Stimulated activated CD8-positive, alpha-beta memory T cell treated with anti-CD3 and anti-CD28 coated beads, Interleukin-4, amount 100 ng/mL, for 4 hours (primary cell): ENCODE data around the gene PHF20.
A peak's percentile ranks its signal among the peaks of the same experiment; 100 is the strongest.
"Not testable (repeated sequence)": the region's sequence is repeated elsewhere in the genome, so short reads cannot be mapped to it uniquely, and the experiment has no call there.

ENCODE experiments used
- DNase-seq, 2 donors: peaks; one replicate each; pipeline ENCODE4 v3.0.0-alpha.2; 2020; ENCODE audit warnings: low read depth in 2 of 2, low spot score in 1 of 2

Gene PHF20

DNA sequence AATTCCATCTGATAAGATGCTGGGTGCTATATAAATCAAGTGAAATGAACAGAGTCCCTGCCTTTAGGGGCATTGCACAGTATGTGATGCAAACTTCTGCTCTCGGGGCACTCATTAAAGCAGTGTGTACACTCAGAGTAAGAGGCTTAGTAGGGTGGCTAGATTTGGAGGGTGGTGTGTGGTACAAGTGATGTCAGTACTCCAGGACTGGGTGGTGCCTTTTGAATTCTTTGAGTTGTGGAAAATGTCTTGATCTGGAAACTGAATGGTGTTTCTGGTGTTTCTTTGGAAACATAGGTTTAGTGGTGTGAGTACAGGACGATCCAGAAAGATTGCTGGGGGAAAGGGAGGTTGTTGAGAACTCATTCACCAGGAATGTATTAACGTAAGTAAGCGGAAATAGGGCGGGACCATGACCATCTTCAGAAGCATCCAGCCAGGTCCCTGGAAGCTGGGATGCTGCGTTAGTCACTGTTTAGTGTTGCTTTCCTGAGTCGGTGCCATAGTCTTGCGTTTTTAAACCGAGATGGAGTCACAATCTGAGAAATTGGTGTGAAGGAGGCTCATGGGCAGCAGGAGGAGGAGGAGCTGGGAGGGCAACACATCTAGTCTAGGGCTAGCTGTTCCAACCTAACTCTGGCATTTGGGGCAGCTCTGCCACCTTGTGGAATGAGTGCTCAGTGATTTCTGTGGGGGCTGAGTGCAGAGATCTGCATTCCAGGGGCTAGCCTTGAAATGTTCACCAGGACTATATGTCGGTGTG, 112.1 kb downstream of the PHF20 start:
- DNase-seq: peak; percentile 15 to 17

DNA sequence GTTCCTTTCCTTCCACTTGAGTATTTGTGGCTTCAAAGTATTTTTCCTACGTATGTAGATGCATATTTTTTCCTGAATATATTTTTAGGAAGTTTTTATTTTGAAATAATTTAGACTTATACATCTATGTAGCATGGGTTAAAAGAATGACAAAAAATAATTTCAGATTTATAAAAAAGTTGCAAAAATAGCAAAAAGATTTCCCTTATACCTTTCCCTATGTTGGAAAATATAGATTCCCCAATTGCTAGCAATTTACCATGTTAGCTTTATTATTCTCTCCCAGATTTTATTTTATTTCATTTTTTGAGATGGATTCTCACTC, 112.7 kb downstream of the PHF20 start:
- DNase-seq: no peak

DNA sequence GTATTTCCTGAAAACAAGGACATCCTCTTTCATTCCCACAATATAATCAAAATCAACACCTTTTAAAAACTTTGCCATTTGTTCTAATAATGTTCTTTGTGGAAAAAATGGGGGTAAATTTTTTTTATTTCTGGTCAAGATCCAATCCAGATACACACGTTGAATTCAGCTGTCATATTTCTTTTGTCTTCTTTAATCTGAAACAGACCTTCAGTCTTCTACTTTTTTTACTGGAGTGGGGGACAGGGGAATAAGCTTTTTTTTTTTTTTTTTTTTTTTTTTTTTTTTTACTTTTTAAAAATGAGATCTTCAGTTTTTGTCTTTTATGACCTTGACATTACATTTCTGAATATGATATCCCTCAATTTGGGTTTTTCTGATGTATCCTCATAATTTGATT, 113.4 kb downstream of the PHF20 start:
- DNase-seq: no peak

DNA sequence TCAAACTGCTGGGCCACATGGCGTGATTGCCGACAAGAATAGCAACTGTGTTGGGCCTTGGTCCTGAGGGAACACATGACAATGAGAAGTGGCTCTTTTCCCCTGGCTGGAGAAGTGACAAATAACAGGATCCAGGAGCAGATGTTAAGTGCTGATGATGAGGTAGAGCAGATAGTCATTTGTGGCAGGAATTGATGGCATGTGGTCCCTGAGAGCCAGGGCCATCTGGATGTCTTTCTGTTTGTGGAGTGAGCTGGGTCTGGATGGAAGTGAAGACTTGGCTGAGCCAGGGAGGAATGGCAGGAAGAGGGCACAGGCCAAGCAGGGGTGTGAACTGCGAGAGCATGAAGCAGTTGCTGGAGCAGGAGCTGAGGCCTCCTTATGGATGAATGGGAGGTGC, 114.7 kb downstream of the PHF20 start:
- no peak for DNase-seq

DNA sequence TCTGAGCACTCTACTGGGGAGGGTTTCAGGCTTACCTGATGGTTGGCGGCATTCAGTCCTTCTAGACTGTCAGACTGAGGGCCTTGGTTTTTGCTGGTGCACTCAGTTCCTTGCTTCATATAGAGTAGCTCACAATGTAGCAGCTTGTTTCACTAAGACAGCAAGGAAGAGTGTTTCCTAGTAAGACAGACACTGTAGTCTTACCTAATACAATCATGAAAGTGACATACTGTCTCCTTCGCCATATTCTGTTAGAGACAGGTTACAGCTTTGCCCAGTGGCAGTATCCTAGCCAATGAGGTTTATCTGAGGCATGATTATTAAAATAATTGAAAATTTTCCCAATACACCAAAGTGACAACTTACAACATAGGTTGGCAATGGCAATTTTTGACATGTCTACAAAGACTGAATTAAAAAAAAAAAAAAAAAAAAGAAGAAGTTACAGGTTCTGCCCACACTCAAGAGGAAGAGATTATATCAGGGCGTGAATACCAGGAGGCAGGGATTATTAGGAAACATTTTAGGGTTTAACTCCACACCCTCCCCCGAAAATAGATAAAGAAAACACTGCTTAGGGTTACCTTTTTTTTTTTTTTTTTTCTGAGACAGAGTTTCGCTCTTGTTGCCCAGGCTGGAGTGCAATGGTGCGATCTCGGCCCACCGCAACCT, 115.7 kb downstream of the PHF20 start:
- DNase-seq: no peak

DNA sequence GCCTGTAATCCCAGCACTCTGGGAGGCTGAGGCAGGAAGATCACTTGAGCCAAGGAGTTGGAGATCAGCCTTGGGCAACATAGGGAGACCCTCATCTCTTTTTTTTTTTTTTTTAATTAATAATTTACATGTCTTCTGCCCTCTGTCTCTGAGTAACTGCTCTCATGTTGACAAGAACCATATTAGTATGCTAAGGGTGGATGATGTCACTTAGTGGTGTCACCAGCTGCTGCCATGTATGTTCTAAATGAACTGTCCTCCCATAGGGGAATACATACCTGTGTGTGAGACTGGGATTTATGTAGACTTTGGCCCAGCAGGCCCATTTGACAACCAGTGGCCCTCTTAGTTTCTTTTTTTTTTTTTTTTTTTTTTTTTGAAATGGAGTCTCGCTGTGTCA, 116.8 kb downstream of the PHF20 start:
- no peak for DNase-seq

DNA sequence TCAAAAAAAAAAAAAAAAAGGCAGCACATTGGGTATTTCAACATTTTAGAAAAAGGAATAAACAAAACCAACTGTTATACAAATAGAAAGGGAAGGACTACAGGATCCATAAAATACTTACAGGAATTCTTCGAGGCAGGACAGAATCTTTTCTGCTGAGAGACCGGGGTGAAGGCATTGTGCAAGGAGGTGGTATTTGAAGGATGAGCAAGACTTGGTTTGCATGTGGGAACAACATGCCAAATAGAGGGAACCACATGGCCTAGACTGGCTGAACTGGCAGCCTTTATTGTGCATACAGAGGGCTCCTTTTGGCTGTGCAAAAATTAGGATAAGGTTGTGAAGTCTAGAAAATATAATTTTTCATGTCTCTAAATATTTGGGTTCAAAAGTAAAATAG, 119.6 kb downstream of the PHF20 start:
- no peak for DNase-seq

DNA sequence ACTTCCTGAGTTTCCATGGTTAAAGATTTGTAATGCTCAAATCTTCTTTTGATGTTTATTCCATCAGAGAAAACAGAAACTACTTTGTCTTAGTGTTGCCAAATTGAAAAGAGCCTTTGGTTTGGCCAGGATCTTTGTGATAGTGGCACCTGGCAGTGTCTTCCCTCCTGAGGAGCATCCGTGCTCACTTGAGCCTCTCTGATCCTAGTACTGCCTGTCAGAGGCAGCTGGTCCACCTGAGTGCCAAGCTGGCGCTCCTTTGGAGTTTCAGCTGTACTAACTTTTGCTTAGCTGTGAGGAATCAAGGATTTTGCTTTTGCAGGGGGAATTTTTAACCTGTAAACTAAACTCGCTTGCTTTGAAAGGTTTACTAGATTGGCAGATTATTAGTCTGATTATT, 121.1 kb downstream of the PHF20 start:
- no peak for DNase-seq

DNA sequence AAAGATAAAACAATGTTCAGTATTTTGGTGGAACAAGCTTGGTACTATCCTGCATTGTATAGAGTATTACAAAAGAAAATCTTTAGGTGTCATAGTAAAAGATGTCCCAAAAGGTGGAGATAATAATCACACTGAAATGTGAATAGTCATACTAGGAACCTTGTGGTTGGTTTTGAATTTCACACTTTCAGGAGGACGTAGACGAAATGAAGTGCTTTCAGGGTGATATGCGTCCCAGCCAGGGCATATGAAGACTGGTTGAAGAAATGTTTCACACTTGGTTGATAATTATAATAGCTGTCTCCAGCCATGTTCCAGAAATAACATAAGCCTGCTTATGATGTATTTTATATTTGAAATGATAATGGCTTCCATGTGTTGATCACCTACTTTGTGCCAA, 122.1 kb downstream of the PHF20 start:
- no peak for DNase-seq

DNA sequence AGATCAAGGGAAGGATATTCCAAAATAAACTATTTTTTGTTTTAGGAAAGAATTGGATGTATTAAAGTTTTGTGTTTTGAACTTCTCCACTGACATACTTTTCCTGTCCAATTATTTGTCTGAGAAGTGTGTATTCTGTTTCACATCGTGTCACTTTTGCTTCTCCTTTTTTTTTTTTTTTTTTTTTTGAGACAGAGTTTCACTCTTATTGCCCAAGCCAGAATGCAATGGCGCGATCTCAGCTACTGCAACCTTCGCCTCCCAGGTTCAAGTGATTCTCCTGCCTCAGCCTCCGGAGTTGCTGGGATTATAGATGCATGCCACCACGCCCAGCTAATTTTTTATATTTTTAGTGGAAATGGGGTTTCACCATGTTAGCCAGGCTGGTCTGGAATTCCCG, 123.7 kb downstream of the PHF20 start:
- not testable (repeated sequence) for DNase-seq

DNA sequence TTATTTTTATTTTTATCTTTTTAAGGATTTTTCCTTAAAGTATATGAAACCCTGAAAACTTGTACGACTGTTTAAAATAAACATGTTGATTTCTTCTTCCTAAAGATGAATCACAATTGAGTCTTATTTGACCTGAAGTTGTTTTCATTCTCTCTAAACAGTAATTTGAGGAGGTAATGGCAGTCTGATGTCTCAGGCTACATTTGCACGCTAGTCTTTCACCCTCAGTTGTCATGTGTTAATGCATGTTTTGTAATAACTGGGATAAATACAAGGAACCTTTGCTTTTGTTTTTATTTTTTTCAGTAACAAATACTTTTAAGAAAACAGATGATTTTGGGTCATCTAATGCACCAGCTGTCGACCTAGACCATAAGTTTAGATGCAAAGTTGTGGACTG, 127.2 kb downstream of the PHF20 start:
- no peak for DNase-seq

DNA sequence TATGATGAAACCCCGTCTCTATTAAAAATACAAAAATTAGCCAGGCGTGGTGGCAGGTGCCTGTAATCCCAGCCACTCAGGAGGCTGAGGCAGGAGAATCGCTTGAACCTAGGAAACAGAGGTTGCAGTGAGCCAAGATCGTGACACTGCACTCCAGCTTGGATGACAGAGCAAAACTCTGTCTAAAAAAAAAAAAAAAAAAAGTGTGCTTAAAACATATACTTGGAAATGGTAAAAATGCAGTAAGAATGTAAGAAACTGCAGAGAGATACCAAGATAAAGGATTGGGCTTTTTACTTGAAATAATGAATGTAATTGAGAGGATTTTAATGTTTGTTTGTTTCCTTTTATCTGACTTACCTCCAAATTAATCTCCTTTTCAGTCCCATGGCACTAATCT, 129.4 kb downstream of the PHF20 start:
- not testable (repeated sequence) for DNase-seq

DNA sequence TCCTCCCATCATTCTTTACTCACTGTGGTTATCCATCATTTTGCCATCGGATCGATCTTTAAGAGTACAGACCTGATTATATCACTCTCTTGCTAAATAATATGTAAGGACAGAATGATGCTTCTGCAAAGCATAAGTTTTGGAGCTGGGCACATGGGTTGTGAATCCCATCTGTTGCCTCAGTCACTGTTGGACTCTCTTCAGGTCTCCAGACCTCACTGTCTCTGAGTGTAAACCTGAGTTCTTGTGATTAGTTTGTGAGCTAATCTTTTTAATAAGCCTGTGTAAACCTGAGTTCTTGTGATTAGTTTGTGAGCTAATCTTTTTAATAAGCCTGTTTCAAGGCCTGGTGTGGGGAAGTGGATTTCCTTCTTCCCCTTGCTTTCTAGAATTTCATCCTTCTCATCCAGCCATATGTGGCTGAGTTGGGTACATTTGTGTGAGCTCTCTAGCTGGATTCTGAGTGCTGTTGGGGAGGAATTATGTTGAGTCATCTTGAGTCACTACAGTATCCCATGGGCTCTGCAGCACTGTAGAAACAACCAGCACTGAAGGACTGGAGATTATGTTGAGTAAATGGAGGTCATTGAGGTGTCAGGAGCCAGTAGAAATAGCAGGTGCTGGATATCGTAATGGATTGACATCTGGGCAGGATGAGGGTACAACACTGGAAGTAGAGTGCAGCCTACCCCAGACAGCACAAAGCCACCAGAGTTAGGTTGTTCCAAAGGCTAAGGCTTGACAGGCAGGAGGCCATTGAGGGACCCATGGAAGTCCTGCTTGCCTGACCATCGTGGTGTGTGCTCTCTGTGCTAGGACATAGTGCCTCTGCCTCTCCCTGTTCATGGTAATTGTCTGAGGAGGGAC, 130.1 kb downstream of the PHF20 start:
- no peak for DNase-seq

DNA sequence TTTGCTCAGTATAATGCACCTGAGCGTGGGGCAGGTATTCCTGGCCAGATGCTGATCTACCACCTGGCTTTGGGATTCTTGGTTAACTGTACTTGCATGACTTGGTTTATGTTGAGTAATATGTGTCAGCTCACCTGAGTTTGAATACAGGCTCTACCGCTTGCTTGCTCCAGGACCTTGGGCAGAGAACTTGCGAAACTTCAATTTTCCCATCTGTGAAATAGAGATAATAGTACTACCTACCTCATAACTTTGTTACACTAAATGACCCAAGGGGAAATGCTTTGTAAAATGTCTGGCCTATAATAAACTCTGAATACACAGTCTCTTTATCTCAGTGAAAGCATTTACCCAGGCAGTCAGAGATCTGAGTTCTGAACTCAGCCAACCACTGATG, 130.7 kb downstream of the PHF20 start:
- no peak for DNase-seq

DNA sequence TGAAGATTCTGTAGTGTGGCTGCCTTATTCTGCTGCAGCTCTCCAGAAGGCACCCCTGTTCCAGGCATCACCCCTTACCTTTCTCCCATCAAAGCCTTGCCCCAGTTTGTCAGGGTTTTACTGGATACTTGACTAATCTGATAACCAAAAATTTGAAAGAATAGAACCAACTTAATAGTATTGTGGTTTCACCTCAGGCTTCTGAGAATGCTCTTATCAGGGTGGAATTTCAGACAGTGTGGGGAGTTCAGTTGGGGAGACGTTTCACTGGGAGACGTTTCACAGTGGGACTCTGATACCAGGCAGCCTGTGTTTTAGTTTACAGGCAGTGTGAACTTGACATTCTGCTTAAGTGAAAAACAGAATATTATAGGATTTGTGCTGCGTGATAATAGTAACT, 132.0 kb downstream of the PHF20 start:
- DNase-seq: no peak

DNA sequence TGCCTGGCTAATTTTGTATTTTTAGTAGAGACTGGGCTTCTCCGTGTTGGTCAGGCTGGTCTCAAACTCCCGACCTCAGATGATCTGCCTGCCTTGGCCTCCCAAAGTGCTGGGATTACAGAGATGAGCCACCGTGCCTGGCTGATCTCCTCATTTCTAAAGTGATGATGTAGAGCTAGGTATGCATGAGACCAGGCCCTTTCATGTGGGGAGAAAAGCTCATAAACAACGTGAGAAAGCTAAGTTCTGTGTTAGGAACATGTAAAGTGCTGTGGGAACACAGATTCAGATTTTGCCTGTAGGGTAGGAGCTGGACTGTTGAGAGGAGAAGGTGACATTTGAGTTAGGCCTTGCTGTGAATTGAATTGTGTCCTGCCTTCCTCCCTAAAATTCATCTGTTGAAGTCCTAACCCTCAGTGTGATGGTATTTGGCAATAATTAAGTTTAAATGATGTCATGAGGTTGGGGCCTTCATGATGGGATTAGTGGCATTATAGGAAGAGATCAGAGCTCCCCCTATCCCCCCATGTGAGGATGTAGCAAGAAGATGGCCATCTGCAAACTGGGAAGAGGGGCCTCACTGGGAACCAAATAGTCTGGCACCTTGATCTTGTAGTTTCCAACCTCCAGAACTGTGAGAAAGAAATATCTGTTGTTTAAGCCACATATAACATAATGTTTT, 133.3 kb downstream of the PHF20 start:
- no peak for DNase-seq

DNA sequence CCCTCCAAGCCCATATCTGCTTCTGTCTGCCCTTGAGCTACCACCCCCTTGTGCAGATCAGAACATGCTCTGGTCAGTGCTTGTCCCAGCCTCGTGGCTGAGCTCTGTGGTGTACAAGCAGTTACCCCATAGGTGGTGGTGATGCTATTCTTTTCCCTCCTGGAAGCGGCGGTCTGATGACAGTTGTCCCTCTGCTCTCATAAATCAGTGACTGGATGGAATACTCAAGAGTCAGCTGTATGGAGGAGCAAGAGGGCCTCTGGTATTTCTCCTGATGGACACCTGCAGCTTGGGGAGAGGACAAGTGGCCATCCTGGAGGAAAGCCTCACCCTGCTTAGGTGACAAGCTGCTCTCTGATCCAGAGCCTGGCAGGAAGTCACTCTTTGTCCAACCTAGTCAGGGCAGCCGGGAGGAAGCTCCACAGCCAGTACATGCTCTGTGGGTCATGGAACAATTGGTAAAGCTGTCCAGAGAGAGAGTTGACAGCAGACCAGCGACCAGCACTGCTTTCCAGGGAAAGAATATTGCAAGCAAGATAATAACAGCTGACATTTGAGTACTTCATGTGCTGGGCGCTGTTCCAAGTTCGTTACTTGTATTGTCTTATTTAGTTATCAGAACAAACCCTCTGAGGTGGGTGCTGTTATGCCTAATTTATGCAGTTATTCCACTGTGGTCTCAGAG, 135.3 kb downstream of the PHF20 start:
- no peak for DNase-seq

DNA sequence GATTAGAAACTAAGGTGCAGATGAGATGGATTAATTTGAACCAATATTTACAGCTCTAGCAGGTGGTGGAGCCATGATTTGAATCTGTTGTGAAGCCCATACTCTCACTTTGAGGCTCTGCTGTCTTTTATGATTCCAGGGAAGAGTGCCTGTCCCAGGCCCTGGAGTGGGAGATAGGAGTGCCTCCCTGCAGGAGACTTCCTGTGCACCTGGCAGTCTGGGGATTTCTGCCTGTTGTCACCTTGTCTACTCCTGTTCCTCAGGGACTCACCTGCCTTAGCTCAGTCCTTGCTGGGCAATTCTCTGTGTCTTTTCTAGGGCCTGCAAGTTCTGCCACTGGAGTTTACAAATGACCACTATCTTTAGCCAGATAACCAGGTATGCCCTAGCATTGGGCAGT, 136.2 kb downstream of the PHF20 start:
- DNase-seq: no peak

DNA sequence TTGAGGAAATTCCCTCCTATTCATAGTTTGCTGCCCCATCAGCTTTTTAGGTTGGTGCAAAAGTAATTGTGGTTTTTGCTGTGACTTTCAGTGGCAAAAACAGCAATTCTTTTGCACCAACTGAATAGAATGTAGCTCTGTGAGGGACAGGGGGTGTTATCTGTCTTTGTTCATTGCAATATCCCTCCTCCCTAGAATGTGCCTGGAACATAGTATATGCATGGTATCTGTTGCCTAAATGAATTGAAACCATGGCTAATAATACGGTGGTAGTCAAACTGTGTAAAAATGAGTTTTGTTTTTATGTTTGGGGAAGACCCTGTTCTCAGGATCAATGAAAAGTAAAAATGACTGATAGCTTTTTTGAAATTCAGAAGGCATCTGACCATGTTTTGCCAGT, 137.4 kb downstream of the PHF20 start:
- DNase-seq: no peak

DNA sequence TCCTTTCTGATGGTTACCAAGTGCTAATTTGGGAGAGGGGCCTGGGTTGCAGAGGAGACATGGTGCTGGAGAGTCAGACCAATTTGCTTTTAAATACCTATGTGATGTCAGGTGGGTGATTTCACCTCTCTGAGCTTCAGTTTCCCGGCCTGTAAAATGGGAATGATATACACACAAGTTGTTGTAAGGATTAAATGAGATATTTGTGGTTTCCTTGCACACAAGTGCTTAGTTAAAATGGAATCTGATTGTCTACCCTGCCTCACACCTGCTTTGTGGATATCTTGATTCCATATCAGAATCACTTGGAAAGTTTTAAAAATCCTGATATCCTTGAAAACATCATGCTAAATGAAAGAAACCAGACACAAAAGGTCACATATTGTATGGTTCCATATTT, 138.0 kb downstream of the PHF20 start:
- no peak for DNase-seq

DNA sequence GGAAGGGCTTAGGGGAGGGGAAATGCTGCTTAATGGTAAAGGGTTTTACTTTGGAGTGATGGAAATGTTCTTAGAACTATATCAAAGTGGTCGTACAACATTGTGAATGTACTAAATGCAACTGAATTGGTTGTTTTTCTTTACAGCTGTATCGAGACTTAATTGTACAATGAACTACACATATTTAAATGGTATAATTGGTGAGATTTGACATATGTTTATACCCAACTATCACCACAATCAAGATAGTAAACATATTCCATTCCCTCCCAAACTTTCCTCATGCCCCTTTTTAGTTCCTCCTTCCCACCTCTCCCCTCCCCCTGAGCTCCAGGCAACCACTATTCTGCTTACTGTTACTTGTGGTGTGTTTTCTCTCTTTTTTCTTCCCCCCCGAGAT, 138.4 kb downstream of the PHF20 start:
- DNase-seq: no peak
